CD4-positive, alpha-beta T cell treated with Interleukin-21 for 1 hour (primary cell): ENCODE results near the gene GNG12.
"Not testable (repeated sequence)": the region's sequence is repeated elsewhere in the genome, so short reads cannot be mapped to it uniquely, and the experiment has no call there.

Experiments used
- DNase-seq: peaks from one replicate; pipeline ENCODE4 v3.0.0-alpha.2; 2020

Gene GNG12

GRCh38 chr1:67749844-67750690 is 83.2 kb downstream of the GNG12 start:
- no peak for DNase-seq

- DNase-seq, result no peak
These were observed 83.9 kb downstream of the GNG12 start for GRCh38 chr1:67749263-67749843.

GRCh38 chr1:67748630-67749029 is 84.6 kb downstream of the GNG12 start:
- DNase-seq, result no peak

- DNase-seq, result no peak
These were observed 85.4 kb downstream of the GNG12 start for GRCh38 chr1:67747671-67748546.

- DNase-seq, result no peak
These were observed 87.2 kb downstream of the GNG12 start for GRCh38 chr1:67745875-67746698.

DNA sequence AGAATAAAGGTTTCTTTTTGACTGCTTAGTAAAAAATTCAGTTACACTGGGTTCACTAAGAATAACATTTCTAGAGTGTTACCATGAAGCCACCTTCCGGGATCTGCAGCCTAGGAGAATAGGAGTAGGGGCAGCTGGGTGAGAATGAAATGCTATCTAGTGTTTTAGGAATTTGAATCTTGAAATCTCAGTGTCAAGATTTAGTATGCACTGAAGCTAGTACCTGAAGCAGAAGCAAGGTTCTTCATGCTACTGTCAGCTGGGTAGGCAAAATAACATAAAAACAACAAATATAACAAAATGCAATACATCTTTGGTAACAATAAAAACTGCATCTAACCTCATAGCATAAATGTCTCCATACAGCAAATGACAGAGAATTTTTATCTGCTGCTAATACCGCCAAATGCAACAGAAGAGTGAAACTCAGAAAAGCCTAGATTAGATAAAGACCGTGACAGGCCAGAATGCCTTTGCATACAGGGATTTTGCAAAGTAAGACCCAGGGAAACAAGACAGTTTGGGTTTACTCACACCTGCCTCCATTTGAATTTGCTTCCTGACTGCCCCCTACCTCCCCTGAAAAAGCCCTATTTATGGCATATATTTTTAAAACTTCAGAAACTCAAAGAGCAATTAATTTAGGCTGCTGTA is 90.1 kb downstream of the GNG12 start:
- DNase-seq, result no peak

- no peak for DNase-seq
These were observed 91.5 kb downstream of the GNG12 start for GRCh38 chr1:67741736-67742135.

GRCh38 chr1:67741121-67741520 is 92.1 kb downstream of the GNG12 start:
- no peak for DNase-seq

DNA sequence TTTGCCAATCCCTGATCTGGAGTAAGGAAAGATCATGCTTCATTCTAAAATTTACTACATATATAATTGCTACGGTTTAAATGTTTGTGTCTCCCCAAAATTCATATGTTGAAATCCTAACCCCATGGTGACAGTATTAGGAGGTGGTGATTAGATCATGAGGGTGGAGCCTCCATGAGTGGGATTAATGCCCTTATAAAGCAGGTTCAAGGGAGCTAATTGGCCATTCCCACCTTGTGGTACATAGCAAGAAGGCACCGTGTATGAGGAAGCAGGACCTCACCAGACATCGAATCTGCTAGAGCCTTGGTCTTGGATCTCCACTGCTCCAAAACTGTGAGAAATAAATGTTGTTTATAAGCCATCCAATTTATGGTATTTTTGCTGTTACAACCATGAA is 92.7 kb downstream of the GNG12 start:
- no peak for DNase-seq

DNA sequence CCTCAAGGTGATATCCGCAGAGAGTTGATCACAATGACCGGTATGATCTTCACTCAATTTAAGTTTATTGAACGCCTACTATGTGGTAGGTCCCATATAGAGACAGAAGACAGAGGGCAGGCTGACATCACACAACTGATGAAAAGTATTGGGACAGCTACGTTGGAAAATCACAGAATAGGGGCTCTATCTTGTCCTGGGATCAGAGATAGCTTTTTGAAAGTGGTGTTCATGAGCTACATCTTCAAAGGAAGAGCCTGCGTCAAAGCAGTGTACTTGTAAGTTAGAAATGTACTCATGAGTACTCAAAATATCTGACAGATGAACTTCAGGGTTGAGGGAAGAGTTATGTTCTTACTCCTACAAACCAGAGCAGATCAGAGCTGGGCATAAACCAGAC is 93.9 kb downstream of the GNG12 start:
- no peak for DNase-seq

GRCh38 chr1:67738401-67738800 is 94.9 kb downstream of the GNG12 start:
- DNase-seq, result no peak

DNA sequence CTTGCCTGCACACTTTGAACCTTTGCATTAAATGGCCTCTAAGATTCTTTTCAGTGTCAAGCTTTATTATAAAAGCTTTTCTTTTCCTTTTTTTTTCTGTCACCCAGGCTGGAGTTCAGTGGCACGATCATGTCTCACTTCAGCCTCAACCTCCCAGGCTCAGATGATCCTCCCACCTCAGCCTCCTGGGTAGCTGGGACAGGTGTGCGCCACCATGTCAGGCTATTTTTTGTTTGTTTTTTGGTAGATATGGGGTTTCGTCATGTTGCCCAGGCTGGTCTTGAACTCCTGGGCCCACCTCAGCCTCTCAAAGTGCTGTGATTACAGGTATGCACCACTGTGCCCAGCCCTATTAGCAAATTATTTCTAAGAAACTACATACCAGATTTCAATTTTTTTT is 95.4 kb downstream of the GNG12 start:
- DNase-seq, result no peak

GRCh38 chr1:67736750-67737149 is 96.5 kb downstream of the GNG12 start:
- no peak for DNase-seq

- DNase-seq, result peak; percentile 22
These were observed 97.2 kb downstream of the GNG12 start for GRCh38 chr1:67735806-67736627.

GRCh38 chr1:67735206-67735605 is 98.1 kb downstream of the GNG12 start:
- no peak for DNase-seq

DNA sequence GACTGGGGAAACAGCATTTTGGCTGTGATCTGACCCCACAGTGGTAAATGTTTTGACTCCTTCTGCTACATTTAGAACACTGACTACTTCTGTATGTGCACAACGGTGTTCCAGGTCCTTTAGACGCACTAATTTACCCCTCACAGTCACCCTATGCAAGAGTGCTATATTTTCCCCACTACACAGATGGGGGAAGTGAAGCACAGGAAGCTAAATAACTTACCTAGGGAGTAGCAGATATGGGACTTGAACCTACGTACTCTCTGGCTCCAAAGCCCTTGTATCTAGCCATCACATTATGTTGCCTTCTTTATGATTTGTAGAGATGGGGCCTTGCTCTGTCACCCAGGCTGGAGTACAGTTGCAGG is 99.0 kb downstream of the GNG12 start:
- DNase-seq, result no peak

DNA sequence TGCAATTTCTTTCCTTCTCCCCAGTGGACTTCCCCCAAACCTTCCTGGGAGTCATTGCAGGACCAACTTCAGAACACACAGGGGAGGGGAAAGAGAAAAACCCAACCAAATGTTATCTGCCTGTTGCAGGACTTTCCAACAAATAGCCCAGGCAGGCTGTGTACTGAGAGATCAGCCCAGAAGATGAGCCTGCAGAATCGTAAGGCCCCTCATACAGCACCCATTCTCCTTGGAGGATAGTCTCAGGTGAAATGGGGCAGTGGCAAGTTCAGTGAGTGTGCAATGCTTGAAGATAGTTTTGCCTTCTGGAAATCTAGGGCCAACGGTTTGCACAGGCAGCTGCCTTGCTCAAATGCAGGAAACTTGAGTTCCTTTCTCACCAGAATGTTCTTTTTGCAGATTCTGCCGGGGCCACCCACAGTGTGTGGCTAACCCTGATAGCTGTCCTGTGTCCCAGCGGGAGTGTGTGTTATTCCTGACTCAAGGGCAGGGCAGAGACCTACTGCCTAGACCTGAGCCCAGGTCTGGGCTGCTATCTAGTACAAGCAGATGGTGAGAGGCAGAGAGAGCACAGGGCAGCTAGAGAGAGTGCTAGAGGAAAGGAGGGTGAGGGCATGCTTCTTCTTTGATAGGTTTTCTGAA is 99.5 kb downstream of the GNG12 start:
- no peak for DNase-seq

- no peak for DNase-seq
These were observed 100.5 kb downstream of the GNG12 start for GRCh38 chr1:67732750-67733151.

GRCh38 chr1:67731322-67731721 is 101.9 kb downstream of the GNG12 start:
- DNase-seq, result no peak

- not testable (repeated sequence) for DNase-seq
These were observed 103.0 kb downstream of the GNG12 start for GRCh38 chr1:67730312-67730711.

DNA sequence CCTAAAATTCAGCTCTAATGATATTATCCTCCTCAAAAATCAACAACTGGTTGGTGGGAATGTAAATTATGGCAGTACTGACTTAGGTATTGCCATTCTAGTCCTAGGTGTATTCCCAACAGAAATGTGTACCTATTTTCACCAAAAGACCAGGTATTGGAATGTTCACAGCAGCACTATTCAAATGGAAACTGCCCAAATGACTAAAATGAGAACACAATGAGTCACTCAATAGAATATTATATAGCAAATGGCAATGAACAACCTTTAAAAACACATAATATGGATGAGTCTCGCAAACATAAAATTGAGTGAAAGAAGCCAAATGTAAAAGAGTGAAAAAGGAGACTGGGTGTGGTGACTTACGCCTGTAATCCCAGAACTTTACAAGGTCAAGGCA is 103.4 kb downstream of the GNG12 start:
- no peak for DNase-seq
